ENCODE results near the gene XRCC4. TPM values are rescaled to one million over a fixed set of nuclear protein-coding genes. Genes with fewer than 3 reads are reported as not detected.
A peak's percentile ranks its signal among the peaks of the same experiment; 100 is the strongest.

XRCC4 gene
- total and polyA plus RNA-seq, 11 donors, result 3.3 to 50.5 (median 8.0) TPM

- WGBS, 4 donors, result 34 to 39% (median 37%) methylated on average over 3 of the region's 3 CpGs
- no peaks in the 10 kb centered on the region for H3K27me3 ChIP-seq
- no peak for TF ChIP-seq CTCF (IDR thresholded peaks at IDR 0.05)
- TF ChIP-seq POLR2A (IDR thresholded peaks at IDR 0.05), result no peak
Measured at GRCh38 chr5:83306572-83307241, 229.4 kb downstream of the XRCC4 start.

GRCh38 chr5:83312663-83313062 is 235.3 kb downstream of the XRCC4 start:
- H3K27ac ChIP-seq, result peak overlapping the region in 2 of 12 donors; percentile 41 to 85
- 85 to 92% (median 89%) methylated on average over 2 of the region's 2 CpGs for WGBS, 4 donors
- intact Hi-C loops (cut with DNase I), result no loop called here
- ATAC-seq (peak in 3 of 4 donors; percentile 54 to 81 (median 74)), DNase-seq (no peak)
- H3K36me3 ChIP-seq, result no peaks in the 10 kb centered on the region
- H3K4me3 ChIP-seq, result no peak overlapping the region
- no peaks in the 10 kb centered on the region for H3K27me3 ChIP-seq
- peaks cover 0 to 15% (median 5%) of the 10 kb centered on the region in 12 donors for H3K9me3 ChIP-seq
- TF ChIP-seq POLR2A (IDR thresholded peaks at IDR 0.05) (no peak), CTCF (IDR thresholded peaks at IDR 0.05) (no peak)
- peaks cover 0 to 5% (median 0%) of the 10 kb centered on the region in 12 donors for H3K4me1 ChIP-seq

More at GRCh38 chr5:83306572-83307241, 229.4 kb downstream of the XRCC4 start:
- Histone ChIP-seq H3K27ac (peak overlapping the region in 8 of 12 donors; percentile 4 to 89 (median 38)), H3K4me3 (no peak overlapping the region), H3K9me3 (no peaks in the 10 kb centered on the region), H3K4me1 (peaks cover 0 to 29% (median 0%) of the 10 kb centered on the region in 12 donors), H3K36me3 (no peaks in the 10 kb centered on the region)
- intact Hi-C loops (cut with DNase I), result no loop called here
- ATAC-seq, result peak; percentile 92 to 99 (median 98)
- DNase-seq, result peak in 4 of 5 donors; percentile 34 to 64 (median 42)

GRCh38 chr5:83313436-83313835 is 236.1 kb downstream of the XRCC4 start:
- Histone ChIP-seq H3K36me3 (no peaks in the 10 kb centered on the region), H3K4me1 (no peaks in the 10 kb centered on the region), H3K27me3 (no peaks in the 10 kb centered on the region), H3K4me3 (no peak overlapping the region), H3K27ac (peak overlapping the region in 2 of 12 donors; percentile 4 to 85), H3K9me3 (peaks cover 0 to 15% (median 5%) of the 10 kb centered on the region in 12 donors)
- ATAC-seq (no peak), DNase-seq (no peak)
- WGBS, 4 donors, result 71 to 76% (median 75%) methylated on average over 2 of the region's 2 CpGs
- intact Hi-C loops (cut with DNase I), result no loop called here
- TF ChIP-seq POLR2A (IDR thresholded peaks at IDR 0.05), result no peak
- TF ChIP-seq CTCF (IDR thresholded peaks at IDR 0.05), result no peak

GRCh38 chr5:83321483-83322055 is 244.2 kb downstream of the XRCC4 start:
- H3K9me3 ChIP-seq, result no peaks in the 10 kb centered on the region
- ATAC-seq (no peak), DNase-seq (no peak)
- no peak for TF ChIP-seq CTCF (IDR thresholded peaks at IDR 0.05)
- TF ChIP-seq POLR2A (IDR thresholded peaks at IDR 0.05), result no peak
- H3K27me3 ChIP-seq, result no peaks in the 10 kb centered on the region
- no peaks in the 10 kb centered on the region for H3K4me1 ChIP-seq
- H3K4me3 ChIP-seq, result no peak overlapping the region
- H3K27ac ChIP-seq, result peak overlapping the region in 1 of 12 donors; percentile 74
- H3K36me3 ChIP-seq, result no peaks in the 10 kb centered on the region
- intact Hi-C loops (cut with DNase I), result no loop called here

Data from heart left ventricle (tissue), 16 donors.